Subcutaneous abdominal adipose tissue (tissue), 5 donors: Measurements from ENCODE around the gene TMEM167B.
"Not testable (repeated sequence)": the region's sequence is repeated elsewhere in the genome, so short reads cannot be mapped to it uniquely, and the experiment has no call there.

ENCODE experiments used
- H3K27ac ChIP-seq: one replicate; pipeline ENCODE4 v1.7.0; 2013; ENCODE audit warnings: low read depth, mild to moderate bottlenecking, inconsistent platforms, low read length, moderate library complexity
- H3K27me3 ChIP-seq, 5 donors: one replicate each; pipeline ENCODE4 v1.7.0; 2013; ENCODE audit warnings: low read length in 5 of 5, inconsistent platforms in 1 of 5; ENCODE audit not compliant: control insufficient read depth in 5 of 5, insufficient read depth in 4 of 5
- H3K36me3 ChIP-seq, 5 donors: one replicate each; pipeline ENCODE4 v1.7.0; 2013; ENCODE audit warnings: low read length in 5 of 5; ENCODE audit not compliant: control insufficient read depth in 5 of 5, insufficient read depth in 5 of 5
- H3K4me1 ChIP-seq, 5 donors: one replicate each; pipeline ENCODE4 v1.7.0; 2013; ENCODE audit warnings: low read length in 5 of 5, mild to moderate bottlenecking in 3 of 5, moderate library complexity in 1 of 5; ENCODE audit not compliant: control insufficient read depth in 5 of 5, insufficient read depth in 5 of 5
- H3K4me3 ChIP-seq, 5 donors: one replicate each; pipeline ENCODE4 v1.7.0; 2013; ENCODE audit warnings: low read length in 5 of 5, low read depth in 1 of 5
- H3K9ac ChIP-seq, 5 donors: one replicate each; pipeline ENCODE4 v1.7.0; 2013; ENCODE audit warnings: low read length in 5 of 5, mild to moderate bottlenecking in 4 of 5, moderate library complexity in 3 of 5
- H3K9me3 ChIP-seq, 5 donors: one replicate each; pipeline ENCODE4 v1.7.0; 2013; ENCODE audit warnings: low read length in 5 of 5; ENCODE audit not compliant: control insufficient read depth in 5 of 5
- donor health status: healthy.
- donor health status: healthy.
- donor health status: healthy.
- donor health status: healthy.
- donor health status: healthy.

The TMEM167B gene

GRCh38 chr1:109090196-109091077, at the start of gene TMEM167B:
Gene TMEM167B (plus strand): TSS chr1:109090764. CDS start chr1:109090873, 109 bp downstream.
- Histone ChIP-seq H3K9me3 (no peaks in the 10 kb centered on the region), H3K36me3 (peaks cover 6 to 14% (median 10%) of the 10 kb centered on the region in 5 donors), H3K9ac (peak within 1 kb of the TSS; percentile 87 to 99 (median 94)), H3K27ac (peak within 1 kb of the TSS; percentile 88), H3K4me1 (peaks cover 6 to 32% (median 28%) of the 10 kb centered on the region in 5 donors), H3K4me3 (peak within 1 kb of the TSS; percentile 77 to 92 (median 86)), H3K27me3 (no peaks in the 10 kb centered on the region)

GRCh38 chr1:109040989-109041620, 49.5 kb upstream of the TMEM167B start:
- H3K4me3 ChIP-seq: peak overlapping the region; percentile 69 to 95 (median 92)
- H3K9ac ChIP-seq: peak overlapping the region in 4 of 5 donors; percentile 49 to 90 (median 86)
- peak overlapping the region; percentile 60 for H3K27ac ChIP-seq
- peaks cover 0 to 23% (median 17%) of the 10 kb centered on the region in 5 donors for H3K4me1 ChIP-seq
- H3K27me3 ChIP-seq: no peaks in the 10 kb centered on the region
- no peaks in the 10 kb centered on the region for H3K36me3 ChIP-seq
- H3K9me3 ChIP-seq: no peaks in the 10 kb centered on the region

GRCh38 chr1:109041621-109042468, 48.7 kb upstream of the TMEM167B start, which contains the start of gene WDR47:
Gene WDR47 (minus strand): TSS chr1:109042102. CDS start chr1:109023512, 18,590 bp downstream.
- H3K27ac ChIP-seq: peak within 1 kb of the TSS; percentile 60
- peak within 1 kb of the TSS; percentile 87 to 95 (median 94) for H3K4me3 ChIP-seq
- no peaks in the 10 kb centered on the region for H3K9me3 ChIP-seq
- H3K36me3 ChIP-seq: no peaks in the 10 kb centered on the region
- peak within 1 kb of the TSS in 4 of 5 donors; percentile 79 to 90 (median 86) for H3K9ac ChIP-seq
- H3K27me3 ChIP-seq: no peaks in the 10 kb centered on the region
- H3K4me1 ChIP-seq: peaks cover 0 to 23% (median 17%) of the 10 kb centered on the region in 5 donors

GRCh38 chr1:109045595-109045994, 45.0 kb upstream of the TMEM167B start:
- Histone ChIP-seq H3K9ac (no peak overlapping the region), H3K9me3 (no peaks in the 10 kb centered on the region), H3K36me3 (no peaks in the 10 kb centered on the region), H3K4me1 (peaks cover 0 to 15% (median 10%) of the 10 kb centered on the region in 5 donors), H3K27me3 (no peaks in the 10 kb centered on the region), H3K4me3 (no peak overlapping the region), H3K27ac (no peak overlapping the region)

- H3K27ac ChIP-seq: no peak overlapping the region
- no peak overlapping the region for H3K9ac ChIP-seq
- H3K36me3 ChIP-seq: no peaks in the 10 kb centered on the region
- no peaks in the 10 kb centered on the region for H3K9me3 ChIP-seq
- peaks cover 0 to 5% (median 5%) of the 10 kb centered on the region in 5 donors for H3K4me1 ChIP-seq
- no peak overlapping the region for H3K4me3 ChIP-seq
- H3K27me3 ChIP-seq: no peaks in the 10 kb centered on the region
Observed at GRCh38 chr1:109046671-109047070, 43.9 kb upstream of the TMEM167B start.

GRCh38 chr1:109047339-109047738, 43.2 kb upstream of the TMEM167B start:
- H3K9ac ChIP-seq: no peak overlapping the region
- no peak overlapping the region for H3K27ac ChIP-seq
- no peaks in the 10 kb centered on the region for H3K9me3 ChIP-seq
- H3K27me3 ChIP-seq: no peaks in the 10 kb centered on the region
- H3K4me3 ChIP-seq: no peak overlapping the region
- H3K36me3 ChIP-seq: no peaks in the 10 kb centered on the region
- peaks cover 0 to 4% (median 4%) of the 10 kb centered on the region in 5 donors for H3K4me1 ChIP-seq

GRCh38 chr1:109048335-109048734, 42.2 kb upstream of the TMEM167B start:
- no peak overlapping the region for H3K27ac ChIP-seq
- H3K36me3 ChIP-seq: no peaks in the 10 kb centered on the region
- no peak overlapping the region for H3K4me3 ChIP-seq
- no peak overlapping the region for H3K9ac ChIP-seq
- H3K9me3 ChIP-seq: no peaks in the 10 kb centered on the region
- no peaks in the 10 kb centered on the region for H3K4me1 ChIP-seq
- H3K27me3 ChIP-seq: no peaks in the 10 kb centered on the region

- H3K9ac ChIP-seq: peak overlapping the region in 1 of 5 donors; percentile 26
- no peaks in the 10 kb centered on the region for H3K4me1 ChIP-seq
- H3K27me3 ChIP-seq: no peaks in the 10 kb centered on the region
- no peaks in the 10 kb centered on the region for H3K36me3 ChIP-seq
- H3K4me3 ChIP-seq: no peak overlapping the region
- no peak overlapping the region for H3K27ac ChIP-seq
- H3K9me3 ChIP-seq: no peaks in the 10 kb centered on the region
Observed at GRCh38 chr1:109050228-109050995, 40.2 kb upstream of the TMEM167B start.

- not testable (repeated sequence) for H3K4me3 ChIP-seq, H3K4me1 ChIP-seq, H3K27me3 ChIP-seq, H3K9ac ChIP-seq, H3K36me3 ChIP-seq, H3K9me3 ChIP-seq, H3K27ac ChIP-seq
Observed at GRCh38 chr1:109052145-109052544, 38.4 kb upstream of the TMEM167B start.
